ENCODE measurements around the gene RYR3. TPM values are rescaled to one million over a fixed set of nuclear protein-coding genes. Genes with fewer than 3 reads are reported as not detected.

Gene RYR3
- total and polyA plus RNA-seq, 10 of the 15 experiments (the other 5 are each of a cell fraction or from before 2014, with no cell fraction given) = under 0.01 to 0.44 (median 0.16) TPM; not detected in 5

GRCh38 chr15:33547876-33548275, 237.1 kb downstream of the RYR3 start:
- H4K20me1 ChIP-seq (ENCODE audit: control insufficient read depth, insufficient read depth) = no peaks in the 10 kb centered on the region
- H3K9me3 ChIP-seq (replicated peaks; ENCODE audit: control insufficient read depth, insufficient read depth, low read length) = no peaks in the 10 kb centered on the region
- H3K4me3 ChIP-seq = no peak overlapping the region
- H3K4me1 ChIP-seq (ENCODE audit: control insufficient read depth, insufficient read depth, low read length) = no peaks in the 10 kb centered on the region
- intact Hi-C loops (cut with micrococcal nuclease; ENCODE audit: unreplicated experiment) = no loop called here
- no peak overlapping the region for H3K27ac ChIP-seq (ENCODE audit: control insufficient read depth, insufficient read depth)
- ATAC-seq (0 out of 3 replicates have a peak, but pooled peaks have one; percentile 42), DNase-seq (ENCODE audit: low read depth, low spot score) (no peak), FAIRE-seq (no peak)
- POLR2A ChIA-PET = no interaction called here
- H2AFZ ChIP-seq (ENCODE audit: control insufficient read depth, low read depth, low read length) = no peak overlapping the region
- no peaks in the 10 kb centered on the region for H3K79me2 ChIP-seq (ENCODE audit: control insufficient read depth, insufficient read depth, low read length)
- TF ChIP-seq ZNF687 (IDR thresholded peaks at IDR 0.05) (no peak), PML (IDR thresholded peaks at IDR 0.05; ENCODE audit: low read length) (no peak), REST (IDR thresholded peaks at IDR 0.05; ENCODE audit: low read depth, low read length) (peak; percentile 86), IKZF1 (conservative IDR thresholded peaks at IDR 0.05) (no peak)
- H3K36me3 ChIP-seq (ENCODE audit: control insufficient read depth in 2 of 2, insufficient read depth in 2 of 2, low read length in 1 of 2) = no peaks in the 10 kb centered on the region
- in situ Hi-C loops (cut with MboI) = no loop called here
- CTCF ChIA-PET = interaction anchor here (1.0 kb wide), 2 partner anchors 10 to 234 kb away, joined by 3 read pairs; no protein-coding TSS in a partner anchor
- WGBS (ENCODE audit: insufficient coverage, insufficient replicate concordance, low lambda C conversion rate, missing lambda C conversion rate) = 18% methylated on average over 5 of the region's 5 CpGs
- SMC1A ChIA-PET (ENCODE audit: uncharacterized antibody, unreplicated experiment) = interaction anchor here (0.7 to 1.0 kb wide), 2 partner anchors 12 to 233 kb away, joined by 3 read pairs; no protein-coding TSS in a partner anchor
- H3K4me2 ChIP-seq (ENCODE audit: control insufficient read depth, insufficient read depth) = no peak overlapping the region
- no peak overlapping the region for H3K9ac ChIP-seq (ENCODE audit: control insufficient read depth, insufficient read depth, low read length)
- H3K27me3 ChIP-seq (replicated peaks in 1 of 2; ENCODE audit: control insufficient read depth in 2 of 2, insufficient read depth in 2 of 2, low read length in 1 of 2) = no peaks in the 10 kb centered on the region
- RAD21 ChIA-PET (ENCODE audit: unreplicated experiment) = interaction anchor here (1.0 kb wide), 1 partner anchor 255 kb away, joined by 3 read pairs; no protein-coding TSS in a partner anchor
- no TSS peak for BruUV-seq (replicated peaks)
